Stimulated activated naive CD8-positive, alpha-beta T cell treated with anti-CD3 and anti-CD28 coated beads, Interleukin-15, Interleukin-2, amounts not matched to agents 100 ng/mL and 50 ng/mL, for 24 hours (primary cell): ENCODE data around the gene PPAN.

Experiments used
- H3K27ac Mint-ChIP-seq: one replicate; pipeline ENCODE4 v1.8.0; 2021; ENCODE audit warnings: mild to moderate bottlenecking, mixed read lengths
- H3K27me3 Mint-ChIP-seq: one replicate; pipeline ENCODE4 v1.8.0; 2021; ENCODE audit warnings: mixed read lengths
- H3K36me3 Mint-ChIP-seq: one replicate; pipeline ENCODE4 v1.8.0; 2021; ENCODE audit warnings: low read depth, mixed read lengths
- H3K4me1 Mint-ChIP-seq: one replicate; pipeline ENCODE4 v1.8.0; 2021; ENCODE audit warnings: low read depth, mixed read lengths
- H3K4me3 Mint-ChIP-seq: one replicate; pipeline ENCODE4 v1.8.0; 2021; ENCODE audit warnings: mild to moderate bottlenecking, mixed read lengths
- H3K9me3 Mint-ChIP-seq: one replicate; pipeline ENCODE4 v1.8.0; 2021; ENCODE audit warnings: mixed read lengths

The PPAN gene

GRCh38 chr19:10137751-10138682, 31.9 kb downstream of the PPAN start:
- H3K36me3 Mint-ChIP-seq = peaks cover 56% of the 10 kb centered on the region
- no peak overlapping the region for H3K4me3 Mint-ChIP-seq
- H3K27me3 Mint-ChIP-seq = no peaks in the 10 kb centered on the region
- no peaks in the 10 kb centered on the region for H3K9me3 Mint-ChIP-seq
- H3K4me1 Mint-ChIP-seq = peaks cover 4% of the 10 kb centered on the region
- H3K27ac Mint-ChIP-seq = no peak overlapping the region

- no peak overlapping the region for H3K4me3 Mint-ChIP-seq
- peaks cover 59% of the 10 kb centered on the region for H3K36me3 Mint-ChIP-seq
- H3K9me3 Mint-ChIP-seq = no peaks in the 10 kb centered on the region
- no peak overlapping the region for H3K27ac Mint-ChIP-seq
- peaks cover 10% of the 10 kb centered on the region for H3K4me1 Mint-ChIP-seq
- no peaks in the 10 kb centered on the region for H3K27me3 Mint-ChIP-seq
These were observed 33.0 kb downstream of the PPAN start for GRCh38 chr19:10138879-10139795.

- no peaks in the 10 kb centered on the region for H3K9me3 Mint-ChIP-seq
- no peak overlapping the region for H3K4me3 Mint-ChIP-seq
- no peak overlapping the region for H3K27ac Mint-ChIP-seq
- H3K27me3 Mint-ChIP-seq = no peaks in the 10 kb centered on the region
- H3K36me3 Mint-ChIP-seq = peaks cover 65% of the 10 kb centered on the region
- peaks cover 10% of the 10 kb centered on the region for H3K4me1 Mint-ChIP-seq
These were observed 33.8 kb downstream of the PPAN start for GRCh38 chr19:10139952-10140351.

- Mint-ChIP-seq H3K4me3 (no peak overlapping the region), H3K9me3 (no peaks in the 10 kb centered on the region), H3K36me3 (peaks cover 77% of the 10 kb centered on the region), H3K27ac (peak overlapping the region; percentile 11), H3K4me1 (peaks cover 18% of the 10 kb centered on the region), H3K27me3 (no peaks in the 10 kb centered on the region)
These were observed 35.3 kb downstream of the PPAN start for GRCh38 chr19:10141479-10141878.

GRCh38 chr19:10141973-10142372, 35.8 kb downstream of the PPAN start:
- Mint-ChIP-seq H3K36me3 (peaks cover 79% of the 10 kb centered on the region), H3K27me3 (no peaks in the 10 kb centered on the region), H3K4me3 (no peak overlapping the region), H3K27ac (peak overlapping the region; percentile 11), H3K9me3 (no peaks in the 10 kb centered on the region), H3K4me1 (peaks cover 18% of the 10 kb centered on the region)

- H3K4me1 Mint-ChIP-seq = peaks cover 18% of the 10 kb centered on the region
- peaks cover 76% of the 10 kb centered on the region for H3K36me3 Mint-ChIP-seq
- peak overlapping the region; percentile 74 for H3K27ac Mint-ChIP-seq
- H3K9me3 Mint-ChIP-seq = no peaks in the 10 kb centered on the region
- no peak overlapping the region for H3K4me3 Mint-ChIP-seq
- no peaks in the 10 kb centered on the region for H3K27me3 Mint-ChIP-seq
These were observed 36.7 kb downstream of the PPAN start for GRCh38 chr19:10142701-10143375.

- Mint-ChIP-seq H3K4me1 (peaks cover 18% of the 10 kb centered on the region), H3K27me3 (no peaks in the 10 kb centered on the region), H3K27ac (peak overlapping the region; percentile 49), H3K9me3 (no peaks in the 10 kb centered on the region), H3K4me3 (no peak overlapping the region), H3K36me3 (peaks cover 78% of the 10 kb centered on the region)
These were observed 37.5 kb downstream of the PPAN start for GRCh38 chr19:10143681-10144080.

- Mint-ChIP-seq H3K9me3 (no peaks in the 10 kb centered on the region), H3K27me3 (no peaks in the 10 kb centered on the region), H3K36me3 (peaks cover 74% of the 10 kb centered on the region), H3K4me3 (no peak overlapping the region), H3K27ac (no peak overlapping the region), H3K4me1 (peaks cover 18% of the 10 kb centered on the region)
These were observed 38.2 kb downstream of the PPAN start for GRCh38 chr19:10144361-10144760.

- Mint-ChIP-seq H3K36me3 (peaks cover 76% of the 10 kb centered on the region), H3K9me3 (no peaks in the 10 kb centered on the region), H3K4me3 (no peak overlapping the region), H3K27ac (no peak overlapping the region), H3K4me1 (peaks cover 18% of the 10 kb centered on the region), H3K27me3 (no peaks in the 10 kb centered on the region)
These were observed 38.9 kb downstream of the PPAN start for GRCh38 chr19:10145031-10145430.

- Mint-ChIP-seq H3K4me3 (no peak overlapping the region), H3K36me3 (peaks cover 80% of the 10 kb centered on the region), H3K4me1 (peaks cover 18% of the 10 kb centered on the region)
These were observed 40.0 kb downstream of the PPAN start for GRCh38 chr19:10146142-10146541.

GRCh38 chr19:10149427-10149826, 43.3 kb downstream of the PPAN start:
- no peak overlapping the region for H3K27ac Mint-ChIP-seq
- no peaks in the 10 kb centered on the region for H3K27me3 Mint-ChIP-seq
- H3K4me1 Mint-ChIP-seq = peaks cover 8% of the 10 kb centered on the region
- H3K4me3 Mint-ChIP-seq = no peak overlapping the region
- H3K9me3 Mint-ChIP-seq = no peaks in the 10 kb centered on the region
- H3K36me3 Mint-ChIP-seq = peaks cover 87% of the 10 kb centered on the region

More at GRCh38 chr19:10146142-10146541, 40.0 kb downstream of the PPAN start:
- Mint-ChIP-seq H3K27ac (no peak overlapping the region), H3K9me3 (no peaks in the 10 kb centered on the region), H3K27me3 (no peaks in the 10 kb centered on the region)

GRCh38 chr19:10151521-10151920, 45.4 kb downstream of the PPAN start:
- H3K27me3 Mint-ChIP-seq = no peaks in the 10 kb centered on the region
- no peak overlapping the region for H3K27ac Mint-ChIP-seq
- H3K9me3 Mint-ChIP-seq = no peaks in the 10 kb centered on the region
- H3K36me3 Mint-ChIP-seq = peaks cover 87% of the 10 kb centered on the region
- H3K4me1 Mint-ChIP-seq = no peaks in the 10 kb centered on the region
- no peak overlapping the region for H3K4me3 Mint-ChIP-seq

GRCh38 chr19:10152100-10152499, 45.9 kb downstream of the PPAN start:
- no peak overlapping the region for H3K4me3 Mint-ChIP-seq
- no peaks in the 10 kb centered on the region for H3K9me3 Mint-ChIP-seq
- H3K27ac Mint-ChIP-seq = no peak overlapping the region
- H3K27me3 Mint-ChIP-seq = no peaks in the 10 kb centered on the region
- H3K4me1 Mint-ChIP-seq = no peaks in the 10 kb centered on the region
- H3K36me3 Mint-ChIP-seq = peaks cover 89% of the 10 kb centered on the region

- Mint-ChIP-seq H3K36me3 (peaks cover 90% of the 10 kb centered on the region), H3K27ac (no peak overlapping the region), H3K27me3 (no peaks in the 10 kb centered on the region), H3K4me3 (no peak overlapping the region), H3K4me1 (no peaks in the 10 kb centered on the region), H3K9me3 (no peaks in the 10 kb centered on the region)
These were observed 49.7 kb downstream of the PPAN start for GRCh38 chr19:10155839-10156238.
